ENCODE data around the gene RNF113B. TPM values are rescaled to one million over a fixed set of nuclear protein-coding genes. Genes with fewer than 3 reads are reported as not detected.

Gene RNF113B
- total and polyA plus RNA-seq, 2 of the 13 experiments (the other 11 are each of a cell fraction or from before 2014, with no cell fraction given): not detected

GRCh38 chr13:98173431-98174152 lies 3.5 kb downstream of the RNF113B start (continued):
- TF ChIP-seq CREB1 (IDR thresholded peaks at IDR 0.05) (peak; percentile 31; the same call in 1 of the 2 replicates), CREB1 (CRISPR knock-in tag; IDR thresholded peaks at IDR 0.05) (peak; percentile 55), SRF (IDR thresholded peaks at IDR 0.05; ENCODE audit: low read depth, low read length) (no peak), ZNF644 (CRISPR knock-in tag; IDR thresholded peaks at IDR 0.05; ENCODE audit: low read depth) (peak; percentile 52; the same call in 1 of the 2 replicates), TBX2 (CRISPR knock-in tag; IDR thresholded peaks at IDR 0.05; ENCODE audit: borderline replicate concordance) (peak; percentile 77; the same call in 1 of the 2 replicates), PBX2 (CRISPR knock-in tag; IDR thresholded peaks at IDR 0.05) (no peak), RFX3 (CRISPR knock-in tag; IDR thresholded peaks at IDR 0.05) (no peak), ZNF142 (CRISPR knock-in tag; IDR thresholded peaks at IDR 0.05) (no peak), ZSCAN31 (CRISPR knock-in tag; IDR thresholded peaks at IDR 0.05; ENCODE audit: low read depth) (no peak), CEBPB (IDR thresholded peaks at IDR 0.05; ENCODE audit: borderline replicate concordance, low read depth, low read length) (peak; percentile 92), PCBP2 (optimal IDR thresholded peaks at IDR 0.05; ENCODE audit: low read depth, low read length, poor library complexity, severe bottlenecking) (no peak), ZNF564 (CRISPR knock-in tag; IDR thresholded peaks at IDR 0.05) (no peak), TOPORS (CRISPR knock-in tag; IDR thresholded peaks at IDR 0.05) (no peak), ELF1 (CRISPR knock-in tag; IDR thresholded peaks at IDR 0.05) (peak; percentile 37; the same call in 1 of the 2 replicates), SKIL (CRISPR knock-in tag; IDR thresholded peaks at IDR 0.05; ENCODE audit: borderline replicate concordance) (peak; percentile 78; the same call in 1 of the 2 replicates), GPN1 (CRISPR knock-in tag; IDR thresholded peaks at IDR 0.05; ENCODE audit: borderline replicate concordance) (no peak), FOXC1 (CRISPR knock-in tag; IDR thresholded peaks at IDR 0.05; ENCODE audit: borderline replicate concordance) (no peak), MYNN (CRISPR knock-in tag; IDR thresholded peaks at IDR 0.05; ENCODE audit: low read depth) (no peak), ZKSCAN5 (CRISPR knock-in tag; IDR thresholded peaks at IDR 0.05) (no peak), MIER3 (CRISPR knock-in tag; IDR thresholded peaks at IDR 0.05; ENCODE audit: borderline replicate concordance) (peak; percentile 71; the same call in 1 of the 2 replicates)
